NCI-H187 (cell line): ENCODE results near the gene CHMP5.

ENCODE experiments used
- DNase-seq, 2 experiments: peaks; one replicate each; lab custom pipeline; 2025; lab: John Stamatoyannopoulos, UW

The CHMP5 gene

DNA sequence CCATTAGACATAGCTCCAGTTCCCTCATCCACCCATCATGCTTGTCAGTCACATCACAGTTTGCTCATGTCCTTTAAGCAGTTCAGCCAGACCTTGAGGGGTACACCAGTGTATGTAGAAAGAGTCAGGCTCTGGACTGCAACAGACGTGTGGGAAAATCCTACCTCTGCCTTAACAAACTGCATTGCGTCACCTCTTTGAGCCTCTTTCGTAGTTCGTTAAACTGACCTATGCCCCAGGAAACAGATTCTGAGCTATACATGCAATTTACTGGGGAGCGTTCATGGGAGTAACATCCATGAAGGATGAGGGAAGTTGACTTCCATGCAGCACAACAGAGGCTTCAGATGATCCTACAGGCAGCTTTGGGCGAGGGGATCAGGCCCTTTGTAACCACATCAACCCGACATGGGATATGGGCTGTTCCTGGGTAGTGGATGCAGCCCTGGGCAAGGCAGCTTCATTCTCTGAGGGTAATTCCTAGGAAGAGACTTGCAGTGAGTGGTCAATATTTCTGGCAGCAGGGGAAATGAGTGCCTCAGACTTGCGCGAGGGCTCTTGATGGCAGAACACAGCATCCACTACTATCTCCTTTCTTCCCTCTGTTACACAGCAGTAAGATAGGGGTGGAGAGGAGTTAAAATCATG is 20.6 kb upstream of the CHMP5 start:
- no peak for DNase-seq

DNA sequence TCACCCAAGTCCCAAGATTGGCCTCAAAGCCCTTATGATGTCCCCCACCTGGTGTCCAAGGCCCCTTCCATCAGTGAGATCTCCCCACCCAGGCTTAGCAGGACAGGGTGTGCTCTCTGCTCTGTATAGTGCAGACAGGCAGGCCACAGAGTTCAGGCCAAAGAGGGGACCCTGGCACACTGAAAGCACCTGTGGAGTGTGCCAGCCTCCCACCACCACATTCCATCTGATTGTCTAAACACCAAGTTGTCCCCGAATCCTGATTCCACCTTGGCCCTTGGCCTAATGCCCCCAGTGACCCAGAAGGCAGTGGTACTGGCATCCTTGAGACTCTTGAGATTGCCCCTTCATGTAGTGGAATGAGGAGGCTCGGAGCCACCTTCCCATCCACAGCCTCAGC is 19.5 kb upstream of the CHMP5 start:
- DNase-seq = no peak

DNA sequence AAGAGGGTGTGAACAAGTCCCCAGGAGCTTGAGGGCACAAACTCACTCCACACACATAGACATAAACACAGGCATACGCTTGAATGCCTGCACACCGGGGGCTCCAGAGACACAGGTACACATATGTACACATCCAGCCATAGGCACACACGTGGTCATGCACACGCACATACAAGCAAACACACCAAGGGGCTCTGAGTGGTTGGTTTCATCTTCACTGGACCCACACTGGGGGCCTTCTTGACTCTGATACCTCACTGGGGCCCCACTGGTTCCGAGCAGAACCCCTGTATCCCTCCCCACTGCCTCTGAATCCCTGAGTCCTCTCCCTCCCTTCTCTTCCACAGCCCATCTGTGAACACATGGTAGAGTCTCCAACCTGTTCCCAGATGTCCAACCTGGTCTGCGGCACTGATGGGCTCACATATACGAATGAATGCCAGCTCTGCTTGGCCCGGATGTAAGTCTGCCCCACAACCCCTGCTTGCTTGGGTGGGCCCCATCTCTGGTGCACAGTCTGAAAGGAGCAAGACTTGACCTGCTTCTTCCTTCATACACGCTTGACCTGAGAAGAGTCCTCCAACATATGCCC is 18.5 kb upstream of the CHMP5 start:
- no peak for DNase-seq

DNA sequence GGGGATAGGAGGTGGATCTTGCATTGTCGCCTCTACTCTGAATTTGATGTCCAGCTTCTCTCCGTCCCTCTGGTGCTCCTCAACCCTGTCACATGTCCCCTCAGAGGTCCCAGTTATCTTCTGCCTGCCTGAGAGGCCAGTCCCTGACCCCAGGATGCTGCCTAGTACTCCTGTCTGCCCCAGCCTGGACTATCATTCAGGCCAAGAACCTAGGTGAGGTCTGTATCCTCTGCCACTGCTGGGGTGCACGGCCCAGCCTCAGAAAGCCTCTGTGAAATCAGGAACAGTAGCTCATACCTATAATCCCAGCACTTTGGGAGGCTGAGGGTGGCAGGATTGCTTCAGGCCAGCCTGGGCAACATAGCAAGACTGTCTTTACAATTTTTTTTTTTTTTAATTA is 16.2 kb upstream of the CHMP5 start:
- no peak for DNase-seq

DNA sequence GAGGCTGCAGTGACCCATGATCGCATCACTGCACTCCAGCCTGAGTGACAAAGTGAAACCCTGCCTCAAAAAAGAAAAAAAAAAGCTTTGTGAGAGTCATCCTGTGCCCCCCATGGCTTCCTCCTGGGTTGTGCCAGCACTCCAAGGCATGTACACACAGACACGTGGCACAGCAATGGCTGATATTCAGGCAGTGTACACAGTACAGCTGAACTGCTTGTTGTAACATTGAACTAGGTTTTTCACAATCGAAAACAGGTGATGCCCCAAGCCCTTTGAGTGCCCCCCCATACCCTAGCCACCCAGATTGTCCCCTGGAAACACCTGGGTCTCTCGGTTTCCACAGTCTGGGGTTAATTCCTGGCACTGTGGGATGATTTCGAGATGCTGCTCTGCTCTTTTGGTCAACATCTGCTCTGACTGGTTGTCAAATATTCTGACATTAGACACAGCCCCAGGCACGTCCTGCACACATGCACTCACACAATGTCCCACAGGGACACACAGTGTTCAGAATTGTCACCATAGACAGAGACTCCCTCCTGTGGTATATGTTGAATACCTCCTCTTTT is 15.7 kb upstream of the CHMP5 start:
- DNase-seq = no peak

DNA sequence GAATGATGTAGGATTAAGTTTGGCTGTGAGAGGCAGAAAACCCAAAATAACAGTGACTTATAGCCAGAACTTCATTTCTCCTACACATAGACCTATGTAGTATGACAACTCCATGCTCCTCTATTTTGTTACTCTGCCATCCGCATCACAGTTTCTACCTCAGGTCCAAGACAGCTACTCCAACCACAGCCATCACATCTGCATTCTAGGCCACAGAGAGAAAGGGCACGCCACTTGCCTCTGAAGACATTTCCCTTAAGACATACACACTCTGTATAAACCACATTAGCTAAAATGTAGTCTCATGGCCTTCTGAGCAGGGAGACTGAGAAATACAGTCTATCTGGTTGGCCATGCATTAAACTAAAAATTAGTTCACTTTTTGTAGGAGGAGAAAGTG is 14.9 kb upstream of the CHMP5 start:
- DNase-seq = no peak

DNA sequence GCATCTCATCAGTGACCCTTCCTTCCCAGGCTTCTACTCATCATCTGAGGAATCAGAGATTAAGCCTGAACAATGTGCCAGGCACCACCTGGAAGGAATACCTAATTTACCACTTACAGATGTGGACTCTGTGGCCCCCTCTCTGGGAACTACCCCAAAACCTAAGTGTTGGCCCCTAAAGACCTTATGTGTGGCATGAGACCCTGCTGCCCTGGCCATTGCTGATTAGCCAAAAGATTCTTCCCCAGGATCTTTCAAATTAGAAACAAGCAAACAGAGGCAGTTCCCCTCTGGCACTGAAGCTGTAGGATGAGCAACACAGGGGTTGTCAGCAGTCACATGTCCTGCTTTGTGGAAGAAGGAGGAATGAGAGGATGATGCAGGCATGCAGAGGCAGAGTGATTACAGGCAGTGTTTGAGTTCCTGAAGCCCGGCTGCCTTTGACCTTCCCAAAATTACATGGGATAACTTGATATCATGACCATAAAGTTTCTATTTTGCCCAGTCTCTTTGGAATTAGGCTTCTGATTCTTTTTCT is 14.3 kb upstream of the CHMP5 start:
- DNase-seq = no peak

DNA sequence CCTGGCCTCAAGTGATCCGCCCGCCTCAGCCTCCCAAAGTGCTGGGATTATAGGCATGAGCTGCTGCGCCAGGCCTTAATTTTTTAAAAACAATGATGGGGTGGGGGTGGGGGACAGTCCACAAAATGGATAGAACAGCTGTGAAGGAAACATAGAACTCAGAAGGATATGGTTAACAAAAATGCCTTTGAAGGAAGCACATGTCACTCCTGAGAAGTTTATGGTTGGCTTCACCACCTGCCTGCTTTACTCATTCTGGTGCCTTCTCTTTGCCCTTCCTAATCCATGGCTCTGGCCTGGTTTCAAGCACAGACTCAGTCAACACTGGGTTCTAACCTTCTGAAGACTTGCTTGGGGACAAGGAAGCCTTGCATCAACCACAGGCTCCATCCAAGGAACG is 10.6 kb upstream of the CHMP5 start:
- DNase-seq = no peak

DNA sequence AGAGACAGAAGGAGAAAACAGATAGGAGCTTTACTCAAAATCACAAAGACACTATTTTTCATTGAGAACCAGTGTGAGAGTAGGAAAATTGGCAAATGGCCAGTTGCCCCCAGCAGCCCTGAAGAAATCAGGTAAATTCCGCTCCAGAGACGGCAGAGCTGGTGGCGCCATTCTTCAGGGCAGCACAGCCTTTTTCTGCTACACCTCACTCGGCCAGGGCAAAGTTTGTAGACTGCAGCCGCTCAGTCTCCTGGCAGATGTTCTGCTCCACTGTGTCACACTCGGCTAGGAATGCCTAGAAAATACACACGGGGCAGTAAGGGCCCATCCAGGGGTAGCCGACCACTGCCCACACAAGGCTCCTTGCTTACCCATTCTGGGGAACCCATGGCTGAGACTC is 9.8 kb upstream of the CHMP5 start:
- no peak for DNase-seq

DNA sequence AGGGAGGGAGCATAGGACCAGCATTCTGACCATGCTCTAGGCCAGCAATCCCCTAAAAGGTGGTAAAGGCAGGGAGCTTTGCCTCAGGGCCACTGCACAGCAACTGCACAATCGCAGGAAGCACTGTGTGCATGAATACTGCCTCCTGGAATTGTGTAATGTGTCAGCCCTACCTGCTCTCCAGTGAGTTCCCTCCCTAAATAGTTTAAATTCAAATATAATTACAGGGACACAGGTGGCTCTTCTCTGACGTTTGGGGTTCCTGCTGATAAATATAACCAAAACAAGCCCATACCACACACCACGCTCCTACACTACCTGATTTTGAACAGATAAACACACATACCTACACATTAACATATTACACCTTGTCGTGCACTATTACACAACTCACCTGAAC is 9.4 kb upstream of the CHMP5 start:
- DNase-seq = no peak

DNA sequence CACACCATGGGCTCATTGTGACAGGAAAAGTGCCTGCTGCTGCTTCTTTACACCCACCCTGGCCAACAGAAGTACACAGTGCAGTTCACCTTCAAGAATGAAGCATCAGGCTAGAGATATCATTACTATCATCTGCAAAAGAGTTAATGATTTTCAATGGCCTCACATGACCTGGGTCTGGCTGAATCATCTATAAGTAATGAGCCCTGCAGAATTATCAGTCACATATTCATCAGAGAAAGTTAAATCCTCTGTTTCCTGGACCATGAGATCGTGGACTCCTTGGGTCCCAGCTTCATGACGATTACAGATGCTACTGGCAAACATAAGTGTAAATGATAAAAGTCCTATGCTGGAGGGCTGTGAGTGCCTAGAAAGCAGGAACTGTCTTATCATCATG is 8.6 kb upstream of the CHMP5 start:
- no peak for DNase-seq

DNA sequence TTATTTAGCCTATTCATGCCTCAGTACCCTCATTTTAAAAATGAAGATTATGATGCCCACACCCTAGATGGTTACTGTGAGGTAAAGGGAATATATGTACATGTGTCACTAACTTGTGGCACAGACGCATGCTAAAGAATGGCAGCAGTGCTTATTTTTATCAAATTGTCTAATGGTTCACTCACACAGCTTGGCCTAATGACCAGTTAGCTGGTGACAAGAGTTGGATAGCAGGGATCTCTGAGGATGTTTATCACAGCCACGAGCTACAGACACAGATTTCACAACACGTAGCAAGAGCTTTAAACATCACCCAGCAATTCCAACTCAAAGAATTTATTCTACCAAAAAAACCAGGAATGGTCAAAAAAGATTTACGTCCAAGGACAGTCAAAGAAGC is 7.6 kb upstream of the CHMP5 start:
- no peak for DNase-seq

DNA sequence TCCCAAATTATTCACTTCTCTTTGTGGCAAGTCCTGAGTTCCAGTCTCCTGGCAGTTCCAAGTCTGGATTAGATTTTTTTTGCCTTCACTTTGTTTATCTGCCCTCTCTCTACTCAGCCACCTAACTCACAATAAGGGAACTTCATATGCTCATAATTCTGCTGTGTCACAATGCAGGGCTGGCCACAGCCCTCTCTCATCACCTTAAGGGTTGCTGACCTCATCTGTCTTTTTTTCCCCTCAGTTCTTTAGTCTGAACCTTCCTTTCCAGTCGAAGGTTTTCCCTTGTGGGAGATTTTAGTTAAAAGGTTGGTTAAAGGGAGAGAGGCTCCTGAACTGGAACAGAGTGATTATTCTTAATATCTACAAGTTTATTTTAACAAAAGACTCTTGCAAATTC is 4.5 kb upstream of the CHMP5 start:
- no peak for DNase-seq

DNA sequence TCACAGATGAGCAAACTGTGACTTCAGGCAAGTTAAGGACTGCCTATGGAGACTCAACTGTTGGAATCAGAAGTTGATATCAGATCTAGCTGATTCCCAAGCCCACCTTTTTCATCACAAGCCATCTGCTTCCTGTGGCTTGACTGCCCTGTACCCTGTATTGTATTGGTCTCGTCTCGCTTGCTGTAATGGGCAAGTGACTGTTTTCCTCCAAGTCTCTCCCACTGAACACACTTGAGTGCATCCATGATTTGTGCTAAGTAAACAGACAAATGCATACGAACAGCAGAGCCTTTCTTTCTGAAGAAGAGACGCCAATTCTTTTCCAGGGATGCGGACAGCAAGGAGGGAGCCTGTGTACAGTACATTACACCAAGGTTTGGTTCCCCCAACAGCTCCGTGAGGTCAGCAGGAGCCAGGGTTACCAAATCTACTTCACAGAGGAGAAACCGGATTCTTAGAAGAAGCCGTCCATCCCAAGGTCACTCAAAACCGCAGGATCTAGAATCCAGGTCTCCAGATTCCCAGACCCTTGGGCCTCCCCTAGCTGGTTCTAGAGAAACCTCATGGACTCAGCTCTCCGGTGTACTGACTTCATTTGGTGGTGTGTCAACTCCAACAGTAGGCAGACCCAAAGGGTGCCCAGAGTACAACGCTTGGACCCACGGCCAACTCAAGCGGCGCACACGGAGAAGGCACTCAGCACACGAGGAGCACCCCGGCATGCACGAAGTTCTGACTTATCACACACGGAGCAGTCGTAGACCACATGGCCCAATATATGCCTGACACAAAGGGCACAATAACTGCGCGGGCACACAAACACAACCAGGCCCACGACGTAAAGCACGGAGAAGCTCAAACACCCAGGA is 1.5 kb upstream of the CHMP5 start:
- no peak for DNase-seq

DNA sequence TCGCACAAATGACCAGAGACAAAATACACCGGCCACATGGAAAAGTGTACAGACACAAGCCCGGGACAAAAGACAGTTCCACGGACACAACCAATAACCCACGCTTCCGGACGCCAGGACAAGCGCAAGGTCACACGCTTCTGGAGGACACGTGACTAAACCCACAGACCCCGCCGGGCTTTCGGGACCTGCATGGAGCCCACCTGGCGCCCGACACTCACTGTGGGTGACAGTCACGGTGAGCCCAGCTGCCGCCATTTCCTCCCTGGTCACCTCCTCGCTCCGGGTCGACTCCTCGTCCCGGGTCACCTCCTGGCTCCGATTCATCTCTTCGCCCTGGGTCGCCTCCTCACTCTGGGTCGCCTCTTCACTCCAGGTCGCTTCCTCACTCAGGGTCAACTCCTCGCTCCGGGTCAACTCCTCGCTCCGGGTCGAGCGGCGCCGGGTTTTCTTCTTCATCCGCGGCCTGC is 811 bp upstream of the CHMP5 start:
- no peak for DNase-seq

DNA sequence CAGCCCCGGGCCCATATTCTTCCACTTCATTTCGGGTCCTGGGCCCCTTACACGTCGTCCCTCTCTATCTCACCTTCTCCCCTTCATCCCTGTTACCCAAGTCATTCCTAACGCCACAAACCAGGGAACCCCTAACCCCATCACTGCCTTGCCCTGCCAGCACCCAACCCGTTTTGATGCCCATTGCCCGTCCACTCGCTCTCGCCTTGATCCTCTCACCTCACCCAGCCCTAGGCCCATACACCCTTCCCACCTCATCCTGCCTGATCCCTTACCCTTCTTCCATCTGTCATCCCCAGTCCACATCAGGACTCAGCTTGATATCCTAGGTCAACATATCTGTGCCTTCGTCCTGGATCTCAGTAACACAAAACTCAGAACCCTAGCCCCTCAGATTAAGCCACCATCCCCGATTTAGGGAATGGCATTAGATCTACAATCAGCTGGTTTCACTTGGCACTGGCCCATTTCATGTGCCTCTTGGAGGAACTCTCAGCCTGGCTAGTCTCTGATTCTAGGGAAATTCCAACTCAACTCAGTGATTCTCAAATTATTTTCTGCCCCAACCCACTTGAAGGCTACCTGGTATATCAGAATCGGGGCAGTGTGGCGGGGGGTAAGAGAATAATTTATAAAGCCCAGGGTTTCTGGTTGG is 489 bp downstream of the CHMP5 start:
- DNase-seq = no peak

DNA sequence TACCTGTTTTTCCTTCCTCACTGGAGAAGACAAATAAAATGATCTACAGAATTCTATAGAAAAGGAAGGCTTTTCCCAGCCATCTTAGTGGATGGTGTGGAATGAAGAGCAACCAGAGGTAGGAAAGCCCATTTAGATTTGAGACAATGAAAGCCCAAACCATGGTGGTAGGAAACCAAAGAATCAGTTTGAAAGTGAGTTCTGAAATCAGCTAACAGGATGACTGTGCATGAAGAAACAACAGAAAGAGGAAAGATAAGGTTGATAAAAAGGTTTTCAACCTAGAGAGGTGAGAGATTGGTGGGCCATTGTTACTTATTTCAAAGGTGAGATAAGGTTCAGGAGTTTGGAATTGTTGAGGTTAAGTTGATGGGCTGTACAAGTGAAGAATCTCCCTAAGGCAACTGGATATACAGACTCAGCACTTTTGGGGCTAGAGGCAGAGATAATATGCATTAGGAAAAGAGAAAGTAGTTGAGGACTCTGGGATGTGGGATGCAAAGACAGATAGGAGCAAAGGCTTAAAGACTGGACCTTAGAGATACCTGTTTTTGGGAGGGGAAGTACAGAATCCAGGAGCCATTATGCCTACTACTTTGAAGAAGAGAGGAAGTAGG is 2.4 kb downstream of the CHMP5 start:
- DNase-seq = no peak

DNA sequence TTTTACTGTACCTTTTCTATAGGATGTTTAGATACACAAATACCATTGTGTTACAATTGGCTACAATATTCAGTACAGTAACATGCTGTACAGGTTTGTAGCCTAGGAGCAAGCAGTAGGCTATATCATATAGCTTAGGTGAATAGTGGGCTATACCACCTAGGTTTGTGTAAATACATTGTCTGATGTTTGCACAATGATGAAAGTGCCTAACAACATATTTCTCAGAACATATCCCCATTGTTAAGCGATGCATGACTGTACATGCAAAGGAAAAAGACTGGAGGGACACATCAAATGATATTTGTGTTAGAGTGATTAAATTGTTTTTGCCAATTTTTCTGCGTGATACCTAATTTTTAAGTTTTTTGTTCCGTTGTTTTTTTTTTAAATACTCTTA is 5.3 kb downstream of the CHMP5 start:
- DNase-seq = no peak

DNA sequence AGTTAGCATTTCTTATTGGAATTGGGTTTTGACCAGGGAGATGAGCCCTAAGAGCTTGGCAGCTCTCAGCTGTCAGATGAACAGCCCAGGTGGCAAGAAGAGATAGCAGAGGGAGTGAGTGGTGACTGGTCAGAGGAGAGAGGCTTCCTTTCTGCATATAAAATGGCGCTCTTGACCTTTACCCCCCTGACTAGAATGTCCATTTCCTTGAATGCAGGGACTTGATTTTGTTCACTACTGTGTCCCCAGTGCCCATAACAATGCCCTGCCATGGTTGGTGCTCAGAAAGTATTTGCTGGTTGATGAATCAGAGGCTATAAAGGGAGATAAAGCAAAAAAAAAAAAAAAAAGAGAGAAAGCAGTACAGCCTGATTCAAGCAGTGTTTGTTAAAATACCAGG is 7.2 kb downstream of the CHMP5 start:
- DNase-seq = no peak

DNA sequence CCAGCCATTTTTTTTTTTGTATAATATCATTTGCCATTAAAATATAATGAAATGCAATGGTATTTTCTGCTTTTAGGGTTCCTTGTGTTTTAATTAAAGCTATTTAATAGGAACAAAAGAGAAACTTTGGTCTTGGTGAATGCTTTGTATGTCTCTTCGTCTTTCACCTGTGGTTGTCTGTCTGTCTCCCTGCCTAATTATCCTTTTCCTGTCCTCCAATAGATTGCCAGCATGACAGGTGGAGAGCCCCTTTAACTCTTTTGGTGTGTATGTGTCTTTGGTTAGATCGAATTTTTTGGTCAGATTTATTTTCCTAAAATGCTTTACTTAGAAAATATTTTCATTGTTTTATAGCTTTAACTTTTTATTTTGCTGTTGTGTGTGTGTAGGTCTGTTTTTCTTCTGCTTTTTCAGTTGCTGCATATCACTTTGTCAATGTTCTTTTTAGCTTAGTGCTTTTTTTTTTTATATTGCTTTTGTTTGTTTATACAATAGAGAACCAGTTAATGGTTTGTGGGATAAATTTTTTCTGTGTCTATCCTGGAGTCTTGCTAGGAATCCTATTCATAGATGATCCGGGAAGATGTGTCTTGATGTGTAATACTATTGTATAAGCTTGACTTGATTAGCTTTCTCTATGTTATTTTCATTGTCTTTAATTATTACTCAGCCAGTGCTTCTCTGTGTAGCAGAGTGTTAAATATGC is 8.6 kb downstream of the CHMP5 start:
- no peak for DNase-seq

DNA sequence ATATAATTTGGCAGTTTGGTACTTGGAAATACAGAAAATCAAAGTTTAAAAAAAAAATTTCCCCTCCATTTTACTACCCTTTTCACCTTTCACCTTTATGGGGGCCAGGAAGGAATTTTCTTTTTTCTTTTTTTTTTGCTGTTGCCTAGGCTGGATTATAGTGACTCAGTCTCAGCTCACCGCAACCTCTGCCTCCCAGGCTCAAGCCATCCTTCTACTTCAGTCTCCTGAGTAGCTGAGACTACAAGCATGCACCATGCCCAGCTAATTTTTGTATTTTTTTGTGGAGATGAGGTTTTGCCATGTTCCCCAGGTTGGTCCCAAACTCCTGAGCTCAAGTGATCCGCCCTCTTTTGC is 9.1 kb downstream of the CHMP5 start:
- no peak for DNase-seq
